HG03175 (cell line): ENCODE data around the gene ARHGEF1.
"Not testable (repeated sequence)": the region's sequence is repeated elsewhere in the genome, so short reads cannot be mapped to it uniquely, and the experiment has no call there.

Experiments used
- ATAC-seq: cut with Tn5 transposase; IDR thresholded peaks from one replicate; pipeline ENCODE4 v1.9.1; 2021; ENCODE audit warnings: mild to moderate bottlenecking, moderate library complexity; ENCODE audit not compliant: unreplicated experiment

ARHGEF1 gene

GRCh38 chr19:41861846-41862245, 21.1 kb upstream of the ARHGEF1 start:
- no peak for ATAC-seq

- no peak for ATAC-seq
These were observed 20.5 kb upstream of the ARHGEF1 start for GRCh38 chr19:41862445-41862986.

GRCh38 chr19:41863209-41863931, 19.6 kb upstream of the ARHGEF1 start:
- no peak for ATAC-seq

- no peak for ATAC-seq
These were observed 18.6 kb upstream of the ARHGEF1 start for GRCh38 chr19:41864374-41864773.

GRCh38 chr19:41866284-41866683, 16.7 kb upstream of the ARHGEF1 start:
- ATAC-seq = no peak

GRCh38 chr19:41868120-41868988, 14.6 kb upstream of the ARHGEF1 start:
- ATAC-seq = no peak

- no peak for ATAC-seq
These were observed 14.0 kb upstream of the ARHGEF1 start for GRCh38 chr19:41868989-41869300.

- no peak for ATAC-seq
These were observed 13.5 kb upstream of the ARHGEF1 start for GRCh38 chr19:41869374-41869955.

GRCh38 chr19:41870401-41870873, 12.5 kb upstream of the ARHGEF1 start:
- no peak for ATAC-seq

- ATAC-seq = peak; percentile 52
These were observed 11.2 kb upstream of the ARHGEF1 start for GRCh38 chr19:41871573-41872383.

- ATAC-seq = no peak
These were observed 10.6 kb upstream of the ARHGEF1 start for GRCh38 chr19:41872384-41872774.

- ATAC-seq = no peak
These were observed 10.0 kb upstream of the ARHGEF1 start for GRCh38 chr19:41872775-41873647.

GRCh38 chr19:41875973-41876372, 7.0 kb upstream of the ARHGEF1 start:
- ATAC-seq = not testable (repeated sequence)

- peak; percentile 64 for ATAC-seq
These were observed 5.8 kb upstream of the ARHGEF1 start, which contains the start of gene CD79A for GRCh38 chr19:41876847-41877832. CD79A (plus strand) TSS chr19:41877279; CDS start chr19:41877305, 26 bp downstream.

- no peak for ATAC-seq
These were observed 4.8 kb upstream of the ARHGEF1 start for GRCh38 chr19:41877916-41878905.

- ATAC-seq = no peak
These were observed 3.9 kb upstream of the ARHGEF1 start for GRCh38 chr19:41879080-41879479.

GRCh38 chr19:41879670-41880328, 3.2 kb upstream of the ARHGEF1 start:
- ATAC-seq = no peak
